HG03039 (cell line): Measurements from ENCODE around the gene AGFG2.
A peak's percentile ranks its signal among the peaks of the same experiment; 100 is the strongest.
"Not testable (repeated sequence)": the region's sequence is repeated elsewhere in the genome, so short reads cannot be mapped to it uniquely, and the experiment has no call there.

Experiments used
- ATAC-seq: cut with Tn5 transposase; IDR thresholded peaks from one replicate; pipeline ENCODE4 v1.9.1; 2021; ENCODE audit warnings: mild to moderate bottlenecking, moderate library complexity; ENCODE audit not compliant: unreplicated experiment

AGFG2 gene

GRCh38 chr7:100519580-100519979 lies 19.4 kb upstream of the AGFG2 start:
- no peak for ATAC-seq

GRCh38 chr7:100520138-100520537 lies 18.9 kb upstream of the AGFG2 start:
- no peak for ATAC-seq

- ATAC-seq = no peak
Measured at GRCh38 chr7:100521076-100521475, 17.9 kb upstream of the AGFG2 start.

- not testable (repeated sequence) for ATAC-seq
Measured at GRCh38 chr7:100521909-100522593, 17.0 kb upstream of the AGFG2 start.

- ATAC-seq = not testable (repeated sequence)
Measured at GRCh38 chr7:100523192-100523591, 15.8 kb upstream of the AGFG2 start.

GRCh38 chr7:100528108-100528866 lies 10.7 kb upstream of the AGFG2 start:
- not testable (repeated sequence) for ATAC-seq

- ATAC-seq = no peak
Measured at GRCh38 chr7:100532165-100533022, 6.6 kb upstream of the AGFG2 start.

GRCh38 chr7:100535982-100536381 lies 3.0 kb upstream of the AGFG2 start:
- ATAC-seq = not testable (repeated sequence)

GRCh38 chr7:100536695-100537094 lies 2.3 kb upstream of the AGFG2 start:
- ATAC-seq = not testable (repeated sequence)

- no peak for ATAC-seq
Measured at GRCh38 chr7:100538348-100538653, 702 bp upstream of the AGFG2 start.

- no peak for ATAC-seq
Measured at GRCh38 chr7:100539436-100540006, 518 bp downstream of the AGFG2 start.

GRCh38 chr7:100540073-100540723 lies 1.2 kb downstream of the AGFG2 start:
- ATAC-seq = no peak

GRCh38 chr7:100541309-100541708 lies 2.3 kb downstream of the AGFG2 start:
- ATAC-seq = not testable (repeated sequence)

- no peak for ATAC-seq
Measured at GRCh38 chr7:100543586-100543985, 4.6 kb downstream of the AGFG2 start.

- no peak for ATAC-seq
Measured at GRCh38 chr7:100544386-100544785, 5.4 kb downstream of the AGFG2 start.

GRCh38 chr7:100544967-100545359 lies 6.0 kb downstream of the AGFG2 start:
- ATAC-seq = no peak

GRCh38 chr7:100545360-100546128 lies 6.5 kb downstream of the AGFG2 start:
- ATAC-seq = peak; percentile 38

GRCh38 chr7:100546129-100546925 lies 7.3 kb downstream of the AGFG2 start:
- no peak for ATAC-seq
